GM21825 (cell line): ENCODE results near the gene SDSL.

Experiments
- ATAC-seq: cut with Tn5 transposase; IDR thresholded peaks from one replicate; pipeline ENCODE4 v1.9.1; 2021; ENCODE audit warnings: mild to moderate bottlenecking, moderate library complexity; ENCODE audit not compliant: unreplicated experiment

Gene SDSL

GRCh38 chr12:113467502-113468364 lies 45.6 kb downstream of the SDSL start:
- ATAC-seq = no peak

GRCh38 chr12:113468365-113469223 lies 46.4 kb downstream of the SDSL start:
- no peak for ATAC-seq

DNA sequence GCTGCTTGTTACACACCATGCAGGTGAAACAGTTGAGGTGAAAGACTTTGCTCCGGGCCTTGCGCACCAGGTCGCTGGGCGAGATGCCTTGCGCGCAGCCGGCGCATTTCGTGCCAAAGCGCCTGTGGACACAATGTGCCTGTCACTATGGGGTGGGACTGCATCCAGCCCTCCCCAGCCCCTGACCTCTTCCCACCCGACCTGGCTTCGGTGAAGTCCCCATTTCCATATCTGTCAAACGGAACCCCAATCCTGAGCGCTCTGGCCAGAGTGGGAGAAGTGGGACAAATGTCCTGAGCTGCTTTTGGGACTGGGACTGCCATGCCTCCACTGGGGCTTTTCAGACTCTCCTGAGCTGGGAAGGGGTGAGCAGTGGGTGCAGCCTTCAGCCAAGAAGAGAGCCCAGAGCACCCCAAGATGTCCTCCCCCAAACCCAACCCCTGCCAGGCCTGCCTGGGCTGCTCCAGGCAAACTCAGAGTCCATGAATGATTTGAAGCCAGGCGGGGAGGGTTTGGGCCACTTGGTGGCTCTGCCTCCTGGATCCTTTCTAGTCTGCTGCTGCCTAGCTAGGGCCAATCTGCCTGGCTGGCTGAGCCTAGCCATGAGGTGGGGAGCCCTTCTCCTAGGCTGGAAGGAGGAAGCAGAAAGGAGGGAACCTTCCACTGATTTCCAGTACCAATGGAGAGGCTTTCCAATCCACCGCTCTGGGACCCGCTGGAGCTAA lies 47.2 kb downstream of the SDSL start:
- ATAC-seq = no peak

DNA sequence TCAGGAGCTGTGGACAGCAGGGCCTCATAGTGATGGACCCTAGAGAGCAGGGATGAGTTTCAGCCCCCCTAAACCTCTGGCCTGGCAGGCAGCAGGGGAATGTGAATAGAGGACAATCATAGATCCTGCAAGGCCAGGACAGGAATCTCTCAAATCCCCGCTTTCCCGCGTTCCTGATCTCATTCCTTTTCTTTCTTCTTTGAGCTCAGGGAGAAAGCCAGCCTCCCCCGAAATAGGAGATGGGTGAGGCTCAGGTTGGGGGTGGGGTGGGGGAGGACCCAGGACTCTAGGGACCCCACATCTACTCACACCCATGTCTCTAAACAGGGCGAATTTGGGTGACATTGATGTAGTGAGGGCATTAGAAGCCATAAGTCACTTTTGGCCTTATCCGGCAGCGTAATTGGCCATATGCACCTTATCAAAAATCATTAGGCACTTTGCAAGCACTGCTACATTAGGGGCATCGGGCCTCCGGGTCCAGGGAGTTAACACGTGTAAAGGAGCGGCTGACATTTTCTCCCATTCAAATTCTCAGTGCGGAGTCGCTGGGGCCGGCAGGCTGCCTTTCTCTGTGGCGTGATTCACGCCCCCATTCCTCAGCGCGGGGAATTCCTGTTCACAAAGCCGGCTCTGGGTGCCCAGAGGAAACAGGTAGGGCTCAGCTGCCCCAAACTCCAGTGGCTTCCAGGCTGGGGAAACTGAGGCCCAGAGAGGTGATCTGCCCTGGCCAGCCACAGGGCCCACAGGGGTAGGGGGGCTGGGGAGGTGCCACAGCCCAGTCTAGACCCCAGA lies 48.0 kb downstream of the SDSL start:
- no peak for ATAC-seq

DNA sequence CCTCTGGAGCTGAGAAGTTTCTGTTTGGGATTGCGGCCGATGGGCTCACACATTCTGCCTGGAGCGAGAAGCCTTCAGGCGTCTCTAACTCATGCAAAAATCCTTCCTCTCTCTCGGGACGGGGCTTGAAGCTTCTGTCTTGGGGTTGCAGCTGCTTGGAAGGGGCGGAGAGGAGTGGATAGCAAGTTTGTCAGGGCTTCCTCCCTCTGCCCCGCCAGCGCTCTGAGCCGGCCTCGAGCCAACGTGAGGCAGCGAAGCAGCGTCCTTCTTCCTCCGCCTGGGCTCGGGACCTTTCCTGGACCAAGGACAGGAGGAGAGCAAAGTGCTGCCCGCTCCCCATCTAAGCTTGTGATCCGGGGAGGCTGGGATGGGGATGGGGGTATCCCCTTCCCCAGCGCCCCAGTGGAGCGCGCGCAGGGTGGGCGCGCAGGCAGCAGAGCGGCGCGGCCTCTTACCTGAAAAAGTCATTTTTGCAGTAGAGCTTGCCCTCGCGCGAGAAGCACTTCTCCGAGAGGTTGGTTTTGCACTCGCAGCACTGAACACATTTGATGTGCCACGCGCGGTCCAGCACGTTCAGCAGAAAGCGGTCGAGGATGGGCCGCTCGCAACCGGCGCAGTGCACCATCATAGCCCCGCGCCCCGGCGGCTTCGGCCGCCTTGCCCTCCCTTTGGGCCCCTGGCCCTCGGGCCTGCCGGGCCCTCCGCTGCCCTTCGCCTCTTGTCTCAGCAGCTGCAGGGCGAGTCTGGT lies 48.9 kb downstream of the SDSL start:
- ATAC-seq = no peak

DNA sequence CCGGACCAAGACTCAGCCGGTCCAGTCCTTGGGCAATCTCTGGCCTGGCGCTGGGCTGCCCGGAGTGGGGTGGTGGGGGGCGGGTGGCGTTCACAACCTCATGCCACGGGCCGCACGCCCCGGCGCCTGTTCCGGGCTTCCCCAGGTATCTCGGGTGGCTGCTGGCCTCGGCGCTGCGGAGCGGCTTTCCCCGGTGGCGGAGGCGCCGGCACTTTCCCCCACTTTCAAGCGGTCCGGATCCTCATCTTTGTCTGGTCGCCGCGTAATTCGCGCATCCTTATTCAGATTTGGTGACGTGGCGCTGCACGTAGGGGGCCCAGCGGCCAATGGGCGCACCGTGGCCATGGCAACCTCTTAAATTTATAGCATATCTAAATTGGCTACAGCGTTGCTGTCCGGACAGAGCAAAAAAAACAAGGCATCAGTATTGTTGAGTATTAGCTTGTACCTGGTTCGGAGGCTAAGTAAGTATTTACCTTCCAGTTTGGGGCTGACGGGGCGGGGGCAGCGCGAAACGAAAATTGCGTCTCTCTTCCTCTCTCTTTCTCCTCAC lies 49.5 kb downstream of the SDSL start, which contains the start of gene LHX5:
LHX5 (minus strand) TSS at position 253 of the 553 bp plus-strand sequence. CDS start 373 bp downstream, outside the sequence.
- no peak for ATAC-seq

DNA sequence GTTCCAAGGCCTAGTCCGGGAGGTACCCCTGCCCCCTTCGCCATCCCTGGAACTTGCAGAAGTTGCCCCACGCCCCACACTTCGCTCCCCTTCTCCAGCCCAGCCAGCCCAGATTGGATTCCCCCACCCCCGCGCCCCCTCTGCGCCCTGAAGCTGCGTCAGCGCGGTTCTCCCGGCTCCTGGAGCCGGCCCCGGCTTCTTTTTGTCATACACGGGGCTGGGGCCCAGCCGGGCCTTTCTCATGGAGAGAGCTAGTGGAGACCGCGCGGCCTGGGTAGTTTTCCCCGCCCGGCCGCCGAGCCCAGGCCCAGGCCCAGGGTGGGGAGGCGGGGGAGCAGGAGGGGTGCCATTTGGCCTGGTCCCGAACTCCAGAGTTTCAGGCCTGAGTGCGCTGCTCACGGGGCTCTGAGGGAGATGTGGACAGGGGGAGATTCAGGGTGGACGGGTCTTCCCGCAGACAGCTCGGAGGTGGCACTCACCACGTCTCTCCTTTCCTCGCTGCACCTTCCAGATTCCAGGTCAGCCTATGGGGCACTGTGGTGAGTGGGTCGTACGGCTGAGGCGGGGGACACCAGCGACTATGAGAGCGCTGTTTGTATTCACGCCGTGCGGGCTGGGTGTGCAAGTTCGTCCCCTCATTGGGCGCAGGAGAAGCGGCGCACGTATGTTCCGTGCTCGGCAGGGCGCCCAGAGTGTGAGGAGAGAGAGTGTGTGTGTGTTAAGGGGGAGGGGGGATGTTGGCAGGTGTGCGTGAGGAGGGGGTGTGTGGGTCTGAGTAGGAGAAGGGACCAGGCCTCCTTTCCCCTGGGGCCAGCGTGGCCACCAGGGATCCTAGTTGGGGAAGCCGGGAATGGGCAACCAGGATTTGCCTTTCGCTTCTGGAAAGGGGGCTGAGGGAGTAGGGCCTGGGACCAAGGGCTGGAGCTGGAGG lies 50.3 kb downstream of the SDSL start:
- ATAC-seq = no peak

DNA sequence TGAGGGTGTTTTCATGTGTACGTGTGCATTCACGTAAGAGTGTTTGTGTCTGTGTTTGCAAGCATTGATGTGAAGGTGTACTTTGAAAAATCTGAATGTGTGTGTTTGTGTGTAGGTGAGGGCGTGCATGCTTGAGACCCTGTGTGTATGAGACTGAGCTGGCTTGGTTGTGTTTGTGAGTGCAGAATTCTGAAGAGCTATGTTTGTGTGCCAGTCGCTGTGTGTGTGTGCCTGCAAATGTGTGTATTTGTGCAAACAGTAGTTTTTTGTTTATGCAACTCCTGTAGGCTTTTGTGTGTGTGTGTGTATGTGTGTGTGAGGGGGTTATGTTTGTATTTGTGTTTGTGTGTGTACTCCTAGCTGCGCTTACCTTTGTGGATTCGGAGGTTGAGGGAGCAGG lies 51.2 kb downstream of the SDSL start:
- ATAC-seq = no peak

DNA sequence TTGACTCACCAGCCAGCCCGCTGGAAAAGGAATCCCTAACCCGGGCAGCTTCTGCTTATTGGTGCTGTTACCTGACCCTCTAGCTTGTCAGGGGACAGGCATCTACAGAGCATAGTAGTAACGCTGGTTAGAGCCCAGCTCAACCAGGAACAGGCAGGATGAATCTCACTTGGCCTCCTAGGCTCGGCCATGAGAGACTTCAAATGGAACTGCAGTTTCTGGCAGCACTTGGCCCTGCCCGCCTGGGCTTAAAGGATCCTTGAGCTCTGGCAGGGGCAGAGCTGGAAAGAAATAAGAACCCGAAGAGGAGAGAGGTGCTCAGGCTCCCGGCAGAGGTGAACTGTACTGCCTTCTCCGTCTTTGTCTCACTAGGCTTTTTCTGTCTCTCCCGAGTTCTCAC lies 51.8 kb downstream of the SDSL start:
- no peak for ATAC-seq

DNA sequence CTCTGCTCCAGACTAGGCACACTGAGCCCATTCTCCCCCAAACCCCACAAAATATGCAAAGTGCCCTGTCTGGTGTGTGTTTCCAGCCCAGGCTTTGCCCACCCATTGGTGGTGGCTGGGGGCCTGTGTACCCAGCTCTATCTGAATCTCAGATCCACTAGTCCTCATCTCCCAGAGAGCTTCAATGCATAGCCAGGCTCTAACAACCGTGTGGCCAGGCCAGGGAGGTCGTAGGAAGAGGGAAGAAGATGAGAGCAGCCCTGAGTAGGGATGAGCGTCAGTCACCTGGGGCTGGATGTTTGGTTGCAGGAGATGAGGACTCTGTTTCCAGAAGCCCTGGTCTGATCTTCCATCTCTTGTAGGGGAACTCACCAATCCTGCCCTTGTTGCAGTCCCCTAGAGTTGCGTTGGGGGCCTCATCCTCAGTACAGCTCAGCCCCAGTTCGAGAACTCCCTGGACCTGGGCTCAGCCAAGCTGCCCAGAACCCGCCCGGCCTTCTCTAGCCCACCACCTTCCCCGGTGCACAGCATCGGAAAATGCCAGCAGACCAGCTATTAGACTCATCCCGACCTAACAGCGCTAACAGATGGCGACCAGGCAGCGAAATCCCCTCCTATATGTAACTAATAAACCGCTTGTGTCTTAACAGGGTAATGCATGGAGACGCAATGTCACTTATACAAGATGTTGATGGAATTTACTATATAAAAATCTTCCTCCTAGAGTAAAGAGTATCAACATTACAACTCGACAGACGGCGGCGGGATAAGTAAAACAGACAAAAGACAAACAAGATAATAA lies 52.7 kb downstream of the SDSL start:
- no peak for ATAC-seq

GRCh38 chr12:113475451-113476175 lies 53.4 kb downstream of the SDSL start:
- ATAC-seq = no peak

DNA sequence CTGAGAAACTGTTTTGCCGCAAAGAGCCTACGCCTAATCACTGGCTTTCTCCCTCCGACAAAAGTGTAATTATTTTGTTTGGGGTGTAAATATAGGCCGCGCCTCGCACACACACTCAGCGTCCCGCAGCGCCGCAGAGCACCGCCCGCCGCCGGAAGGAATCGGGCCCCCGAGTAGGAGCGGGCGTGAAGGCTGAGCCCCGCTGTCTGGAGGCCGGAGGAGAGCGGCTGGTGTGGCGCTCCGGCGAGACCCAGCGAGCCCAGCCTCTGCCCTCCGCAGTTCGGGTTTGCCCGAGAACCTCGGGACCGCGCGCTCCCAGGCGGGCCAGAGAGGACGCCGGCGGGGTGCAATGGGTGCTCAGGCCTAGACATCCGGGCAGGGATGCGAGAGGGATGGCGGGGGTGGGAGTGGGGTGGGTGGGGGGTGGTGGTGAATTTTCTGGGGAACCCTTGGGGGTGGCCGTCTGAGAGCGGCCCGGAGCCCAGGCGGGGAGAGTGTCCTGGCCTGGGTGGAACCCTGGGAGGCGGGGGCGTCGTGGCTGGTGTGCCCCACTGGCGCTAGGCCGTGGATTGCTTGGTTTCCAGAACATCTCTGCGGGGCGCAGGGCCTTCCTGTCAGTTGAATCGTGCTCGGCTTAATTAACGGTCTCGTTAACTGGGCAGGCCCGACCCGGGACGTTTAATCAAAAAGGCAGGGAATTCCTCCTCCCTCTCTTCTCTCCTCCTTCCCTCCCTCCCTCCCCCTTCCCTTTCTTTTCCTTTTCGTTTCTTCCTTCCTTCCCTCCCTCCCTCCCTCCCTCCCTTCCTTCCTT lies 54.2 kb downstream of the SDSL start:
- no peak for ATAC-seq

DNA sequence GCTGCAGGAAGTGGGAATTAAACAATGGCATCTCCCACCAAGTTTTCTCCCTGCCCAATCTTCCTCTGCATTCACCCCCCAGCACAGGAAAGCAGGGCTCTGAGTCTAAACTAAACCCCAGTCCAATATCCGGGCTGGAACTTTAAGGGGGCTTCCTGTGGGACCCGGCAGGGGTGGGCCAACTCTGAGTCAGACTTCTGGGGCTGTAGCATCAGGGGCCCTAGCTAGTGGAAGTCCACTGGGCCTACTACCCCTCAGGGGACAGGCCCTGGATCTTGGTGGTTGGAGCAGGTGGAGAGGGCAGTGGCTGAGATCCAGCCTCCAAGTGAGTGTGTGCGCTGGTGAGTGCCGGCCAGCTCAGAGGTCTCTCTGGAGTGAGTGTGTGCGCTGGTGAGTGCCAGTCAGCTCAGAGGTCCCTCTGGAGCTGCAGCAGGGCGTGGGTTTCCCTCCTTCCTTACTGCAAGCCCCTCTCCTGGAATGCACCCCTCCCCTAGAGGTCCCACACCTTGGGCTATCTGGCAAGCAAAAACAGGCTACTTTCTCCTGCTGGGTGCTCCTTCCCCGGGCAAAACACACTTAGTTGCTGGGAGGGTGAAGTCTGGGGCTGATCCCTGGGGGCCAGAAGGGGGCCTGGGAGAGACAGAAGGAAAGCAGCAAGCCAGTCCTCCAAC lies 55.1 kb downstream of the SDSL start:
- ATAC-seq = no peak

GRCh38 chr12:113477842-113478215 lies 55.6 kb downstream of the SDSL start:
- no peak for ATAC-seq

- no peak for ATAC-seq
These were observed 56.3 kb downstream of the SDSL start for GRCh38 chr12:113478351-113479011.
